Activated CD4-positive, CD25-positive, alpha-beta regulatory T cell treated with anti-CD3 and anti-CD28 coated beads, Interleukin-2, amount 50 U/mL, for 72 hours (primary cell): ENCODE results near the gene CERS5.
"Not testable (repeated sequence)": the region's sequence is repeated elsewhere in the genome, so short reads cannot be mapped to it uniquely, and the experiment has no call there.

Source experiments
- DNase-seq: peaks from one replicate; pipeline ENCODE4 v3.0.0; 2021

The CERS5 gene

DNA sequence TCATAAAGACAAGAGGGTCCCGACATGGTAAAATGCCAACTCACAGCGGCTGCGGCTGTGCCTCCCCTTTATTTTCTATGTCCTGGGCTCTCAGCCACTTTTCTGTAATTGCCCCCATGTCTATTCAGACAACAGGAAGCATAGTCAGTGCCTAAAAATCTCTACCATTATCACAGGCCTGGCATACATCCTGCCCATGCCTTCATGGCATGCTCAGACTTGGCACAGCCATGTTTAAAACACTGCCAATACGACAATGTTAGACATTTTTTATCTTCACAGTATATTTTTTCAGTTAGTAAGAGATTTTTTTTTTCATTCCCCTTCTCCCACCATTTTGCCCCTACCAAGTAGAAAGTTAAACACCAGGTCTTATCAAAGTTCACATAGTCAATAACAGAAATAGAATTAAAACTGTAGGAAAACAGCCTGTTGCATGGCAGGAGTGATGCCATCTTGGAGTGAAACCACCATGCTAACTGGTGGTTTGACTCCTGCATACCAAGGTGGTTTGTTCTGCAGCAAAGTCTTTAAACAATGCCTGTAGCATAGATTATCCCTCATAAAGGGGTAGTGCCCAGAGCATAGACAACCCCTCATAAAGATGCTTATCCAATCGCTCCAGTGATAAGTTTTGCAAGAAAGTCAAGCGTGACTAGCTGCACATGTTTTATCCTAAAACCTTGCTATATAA, 18.9 kb upstream of the CERS5 start:
- no peak for DNase-seq

GRCh38 chr12:50185301-50185895, 18.2 kb upstream of the CERS5 start:
- no peak for DNase-seq

DNA sequence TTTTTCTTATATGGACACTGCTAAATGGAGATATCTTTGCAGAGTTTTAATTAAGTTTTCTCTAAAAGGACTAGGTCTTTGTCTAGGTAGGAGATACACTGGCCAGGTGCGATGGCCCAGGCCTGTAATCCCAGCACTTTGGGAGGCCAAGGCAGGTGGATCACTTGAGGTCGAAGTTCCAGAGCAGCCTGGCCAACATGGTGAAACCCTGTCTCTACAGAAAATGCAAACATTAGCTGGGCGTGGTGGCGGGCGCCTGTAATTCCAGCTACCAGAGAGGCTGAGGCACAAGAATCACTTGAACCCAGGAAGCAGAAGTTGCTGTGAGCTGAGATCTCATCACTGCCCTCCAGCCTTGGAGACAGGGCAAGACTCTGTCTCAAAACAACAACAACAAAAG, 17.1 kb upstream of the CERS5 start:
- DNase-seq = no peak

DNA sequence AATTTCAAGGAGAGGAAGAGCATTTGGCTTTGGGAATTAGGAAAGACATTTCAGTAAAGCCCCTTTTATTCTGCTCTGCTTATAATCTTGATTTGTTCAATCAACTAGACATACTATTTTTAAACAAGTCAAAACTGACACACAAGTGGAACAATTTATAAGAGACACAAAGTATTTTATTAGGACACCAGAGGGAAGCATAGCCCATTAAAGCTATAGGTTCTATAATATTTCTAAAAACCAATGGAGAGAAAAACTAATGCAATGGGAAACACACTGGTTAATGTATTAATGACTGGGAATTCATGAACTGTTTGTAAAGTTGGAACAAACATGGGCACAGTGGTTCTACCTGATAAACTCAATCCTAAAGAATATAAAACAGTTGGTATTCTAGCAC, 15.3 kb upstream of the CERS5 start:
- DNase-seq = no peak

- no peak for DNase-seq
Measured at GRCh38 chr12:50181691-50182090, 14.5 kb upstream of the CERS5 start.

DNA sequence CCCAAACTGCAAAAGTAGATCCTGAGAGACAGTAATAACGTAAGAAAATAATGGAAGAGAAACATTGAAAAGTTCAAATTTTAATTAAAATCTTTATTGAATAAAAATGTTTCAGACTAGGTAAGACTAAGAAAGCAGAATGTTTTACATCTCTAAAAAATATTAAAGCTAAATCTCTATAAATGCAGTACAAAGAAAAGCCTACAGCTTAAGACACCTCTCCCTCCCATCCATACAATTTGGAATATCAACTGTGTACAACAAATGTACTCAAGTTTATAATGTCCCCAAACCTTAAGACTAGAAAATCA, 8.5 kb upstream of the CERS5 start:
- no peak for DNase-seq

GRCh38 chr12:50174971-50175715, 8.0 kb upstream of the CERS5 start:
- no peak for DNase-seq

GRCh38 chr12:50166799-50167048, 445 bp downstream of the CERS5 start:
- peak; percentile 75 for DNase-seq

GRCh38 chr12:50164963-50165362, 2.2 kb downstream of the CERS5 start:
- DNase-seq = no peak

- DNase-seq = no peak
Measured at GRCh38 chr12:50162230-50162629, 4.9 kb downstream of the CERS5 start.

DNA sequence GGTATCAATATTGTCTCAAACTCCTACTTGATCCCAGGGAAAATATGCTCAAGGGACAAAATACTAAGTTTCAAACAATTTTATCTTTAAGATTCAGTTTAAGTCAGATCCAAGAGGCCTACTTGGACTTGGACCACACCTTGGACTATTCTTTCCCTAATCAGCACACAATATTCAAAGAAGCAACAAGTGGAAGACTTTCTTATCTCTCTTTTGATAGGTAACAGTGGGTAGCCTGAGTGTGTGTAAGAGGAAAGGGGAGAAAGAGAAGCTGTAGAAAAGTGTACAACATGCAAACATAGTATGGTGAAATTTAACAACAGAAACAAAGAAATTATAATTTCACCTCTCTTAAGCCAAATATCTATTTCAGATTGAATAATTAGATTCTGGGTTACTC, 6.5 kb downstream of the CERS5 start:
- no peak for DNase-seq

DNA sequence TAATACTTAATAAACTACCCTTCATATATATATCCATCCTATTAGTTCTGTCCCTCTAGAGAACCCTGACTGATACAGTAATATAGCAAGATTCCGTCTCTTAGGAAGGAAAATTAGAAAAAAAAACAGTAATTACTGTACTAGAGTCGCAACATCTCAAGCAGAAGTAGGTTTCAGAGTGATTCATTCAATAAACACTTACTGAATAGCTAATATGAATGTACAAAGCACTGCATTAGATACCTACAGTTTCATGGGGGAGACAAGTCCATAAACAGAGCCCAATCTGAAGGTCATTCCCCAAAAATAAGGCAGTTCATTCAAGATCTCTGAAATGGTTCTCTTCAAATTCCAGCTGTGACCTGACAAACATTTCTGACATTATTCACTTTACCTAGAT, 9.9 kb downstream of the CERS5 start:
- no peak for DNase-seq

DNA sequence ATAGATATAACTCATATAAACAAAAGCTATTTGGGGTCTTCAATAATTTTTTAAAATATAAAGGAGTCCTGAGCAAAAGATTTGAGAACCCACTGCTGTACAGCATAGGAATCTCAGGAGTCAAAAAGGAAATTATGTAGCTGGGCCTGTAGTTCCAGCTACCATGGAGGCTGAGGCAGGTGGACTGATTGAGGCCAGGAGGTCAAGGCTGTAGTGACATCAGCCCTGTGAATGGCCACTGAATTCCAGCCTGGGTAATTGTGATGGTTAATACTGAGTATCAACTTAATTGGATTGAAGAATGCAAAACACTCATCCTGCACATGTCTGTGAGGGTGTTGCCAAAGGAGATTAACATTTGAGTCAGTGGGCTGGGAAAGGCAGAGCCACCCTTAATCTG, 10.5 kb downstream of the CERS5 start:
- DNase-seq = no peak

DNA sequence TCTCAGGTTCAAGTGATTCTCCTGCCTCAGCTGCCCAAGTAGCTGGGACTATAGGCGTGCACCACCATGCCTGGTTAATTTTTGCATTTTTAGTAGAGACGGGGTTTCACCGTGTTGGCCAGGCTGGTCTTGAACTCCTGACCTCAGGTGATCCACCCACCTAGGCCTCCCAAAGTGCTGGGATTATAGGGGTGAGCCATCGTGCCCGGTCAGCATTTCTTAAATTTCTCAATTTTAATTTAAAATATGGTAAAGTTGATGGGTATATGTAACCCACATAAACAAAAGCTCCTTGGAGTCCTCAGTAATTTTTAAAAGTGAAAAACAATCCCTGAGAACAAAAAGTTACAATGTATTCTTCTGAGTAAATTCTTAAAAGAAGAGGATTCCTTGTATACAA, 12.2 kb downstream of the CERS5 start:
- not testable (repeated sequence) for DNase-seq

DNA sequence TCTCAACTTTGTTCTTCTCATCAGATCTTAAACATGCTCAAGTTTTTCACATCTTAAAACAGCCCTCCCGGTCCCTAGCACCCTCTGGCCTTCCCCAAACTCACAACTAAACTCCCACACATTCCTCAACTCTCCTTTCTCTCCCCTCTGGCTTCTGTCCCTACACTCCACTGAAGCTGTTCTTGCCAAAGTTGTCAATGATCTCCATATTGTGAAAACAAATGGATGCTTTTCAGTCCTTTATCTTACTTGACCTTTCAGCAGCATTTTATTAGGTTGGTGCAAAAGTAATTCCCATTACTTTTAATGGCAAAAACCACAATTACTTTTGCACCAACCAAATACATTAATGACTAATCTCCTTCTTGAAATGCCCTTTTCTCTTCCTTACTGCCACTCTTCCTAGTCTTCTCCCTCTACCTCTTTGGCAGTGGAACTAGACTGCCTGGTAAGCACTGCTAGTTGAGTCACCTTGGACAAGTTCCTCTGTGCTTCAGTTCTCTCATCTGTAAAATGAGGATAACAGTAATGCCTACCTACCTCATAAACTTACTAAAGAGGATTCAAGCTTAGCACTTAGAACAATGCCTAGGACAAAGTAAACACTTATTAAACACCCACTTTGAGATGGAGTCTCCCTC, 16.0 kb downstream of the CERS5 start:
- DNase-seq = no peak

GRCh38 chr12:50149311-50149710, 17.9 kb downstream of the CERS5 start:
- DNase-seq = no peak

GRCh38 chr12:50148011-50148410, 19.2 kb downstream of the CERS5 start:
- not testable (repeated sequence) for DNase-seq

DNA sequence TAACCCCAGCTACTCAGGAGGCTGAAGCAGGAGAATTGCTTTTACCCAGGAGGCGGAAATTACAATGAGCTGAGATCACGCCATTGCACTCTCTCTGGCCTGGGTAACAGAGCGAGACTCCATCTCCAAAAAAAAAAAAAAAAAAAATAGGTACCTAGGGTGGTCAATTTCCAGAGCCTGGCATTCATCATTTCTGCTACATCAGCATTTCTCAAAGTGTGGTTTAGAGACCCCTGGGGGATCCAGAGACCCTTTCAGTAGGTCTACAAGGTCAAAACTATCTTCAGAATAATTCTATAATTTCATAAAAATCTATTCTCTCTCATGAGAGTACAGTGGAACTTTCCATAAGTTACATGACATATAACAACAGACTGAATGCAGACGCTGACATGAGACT, 19.9 kb downstream of the CERS5 start:
- no peak for DNase-seq

DNA sequence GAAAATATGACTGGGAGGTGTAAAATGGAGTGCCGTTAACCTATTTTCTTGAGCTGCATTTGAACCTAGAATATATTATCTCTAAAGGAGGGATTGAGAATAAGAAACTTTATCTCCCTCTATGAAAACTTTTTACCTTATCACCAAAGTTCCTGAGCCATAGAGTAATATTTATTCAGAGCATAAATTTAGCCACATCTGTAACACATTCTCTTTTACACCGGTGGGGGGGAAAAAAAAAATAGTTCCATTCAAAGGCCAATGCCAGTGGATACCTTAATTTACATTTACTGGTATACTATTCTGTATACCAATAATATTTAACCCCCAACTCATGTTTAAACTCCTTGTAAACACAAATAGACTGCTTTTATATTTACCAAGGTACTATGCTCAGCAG, 21.7 kb downstream of the CERS5 start:
- no peak for DNase-seq

DNA sequence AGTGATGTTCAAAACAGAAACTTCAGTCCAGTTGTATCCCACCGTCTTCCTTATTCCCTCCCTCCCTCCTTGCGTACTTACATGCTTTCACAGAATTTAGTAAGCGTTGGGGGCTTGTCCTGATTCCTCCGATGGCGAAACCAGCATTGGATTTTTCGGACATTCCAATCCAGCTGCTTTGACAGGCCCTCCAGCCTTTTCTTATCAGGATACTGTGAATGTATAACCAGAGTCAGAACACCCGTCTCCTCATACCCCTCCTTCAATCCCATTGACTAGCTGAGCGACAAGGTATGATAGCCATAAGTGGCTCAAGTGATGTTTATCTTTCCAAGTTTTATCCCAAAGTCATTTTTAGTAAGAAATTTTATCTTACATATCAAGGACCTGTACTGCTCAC, 24.2 kb downstream of the CERS5 start:
- no peak for DNase-seq

GRCh38 chr12:50132505-50133135, 34.5 kb downstream of the CERS5 start:
- DNase-seq = no peak

- DNase-seq = no peak
Measured at GRCh38 chr12:50129290-50129689, 37.9 kb downstream of the CERS5 start.

DNA sequence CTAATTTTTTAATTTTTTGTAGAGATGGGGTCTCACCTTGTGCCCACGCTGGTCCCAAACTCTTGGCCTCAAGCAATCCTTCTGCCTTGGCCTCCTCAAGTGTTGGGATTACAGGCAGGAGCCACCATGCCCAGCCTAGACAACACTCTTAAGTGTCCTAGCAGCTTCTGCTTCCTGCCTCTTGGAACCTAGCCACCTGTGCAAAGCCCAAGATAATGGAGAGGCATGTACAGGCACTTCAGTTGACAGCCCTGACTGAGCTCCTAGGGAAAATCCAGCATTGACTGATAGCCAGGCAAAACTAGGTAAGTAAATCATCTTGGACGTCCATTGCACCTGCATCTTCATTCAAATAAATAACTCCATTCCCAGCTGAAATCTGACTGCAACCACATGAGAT, 39.6 kb downstream of the CERS5 start:
- DNase-seq = no peak

GRCh38 chr12:50123203-50123602, 44.0 kb downstream of the CERS5 start:
- DNase-seq = no peak
